Activated T-cell treated with anti-CD3 and anti-CD28 coated beads, Interleukin-2, amount 50 U/mL, for 4 hours (primary cell): Measurements from ENCODE around the gene SLC4A11. TPM values are rescaled to one million over a fixed set of nuclear protein-coding genes. Genes with fewer than 3 reads are reported as not detected.
A peak's percentile ranks its signal among the peaks of the same experiment; 100 is the strongest.

Experiments used
- ATAC-seq, 2 donors: fragments of 200-7000 bp; cut with Tn5 transposase; one replicate each; pipeline ENCODE4 v1.10.0; 2021
- DNase-seq: peaks from one replicate; pipeline ENCODE4 v3.0.0-alpha.2; 2020
- H3K27me3 Mint-ChIP-seq: one replicate; pipeline ENCODE4 v1.8.0; 2021; ENCODE audit warnings: low read depth, mixed read lengths
- H3K36me3 Mint-ChIP-seq: one replicate; pipeline ENCODE4 v1.8.0; 2022; ENCODE audit warnings: mixed read lengths; ENCODE audit not compliant: insufficient read depth
- H3K4me1 Mint-ChIP-seq: one replicate; pipeline ENCODE4 v1.8.0; 2021; ENCODE audit warnings: low read depth, mixed read lengths
- H3K4me3 Mint-ChIP-seq: one replicate; pipeline ENCODE4 v1.8.0; 2021; ENCODE audit warnings: mild to moderate bottlenecking, moderate library complexity, mixed read lengths
- H3K9me3 Mint-ChIP-seq: one replicate; pipeline ENCODE4 v1.8.0; 2021; ENCODE audit warnings: mixed read lengths
- total RNA-seq, 3 donors: library from RNA; stranded (reverse); gene quantifications; one replicate each; pipeline ENCODE4 v1.2.1, GENCODE V29; 2021

SLC4A11 gene
- total RNA-seq, 3 donors from 2014 or later = 1.3 to 3.1 (median 1.4) TPM

- Mint-ChIP-seq H3K9me3 (no peaks in the 10 kb centered on the region), H3K27me3 (peaks cover 5% of the 10 kb centered on the region), H3K4me3 (no peak overlapping the region), H3K4me1 (no peaks in the 10 kb centered on the region), H3K36me3 (peaks cover 22% of the 10 kb centered on the region)
- DNase-seq (no peak), ATAC-seq (no peak)
Observed at GRCh38 chr20:3255728-3256127, 16.7 kb upstream of the SLC4A11 start.

- H3K9me3 Mint-ChIP-seq = no peaks in the 10 kb centered on the region
- H3K4me3 Mint-ChIP-seq = no peak overlapping the region
- ATAC-seq (peak in 1 of 2 donors; percentile 25), DNase-seq (no peak)
- H3K4me1 Mint-ChIP-seq = peaks cover 2% of the 10 kb centered on the region
- H3K36me3 Mint-ChIP-seq = peaks cover 11% of the 10 kb centered on the region
- H3K27me3 Mint-ChIP-seq = peaks cover 25% of the 10 kb centered on the region
Observed at GRCh38 chr20:3251806-3252205, 12.8 kb upstream of the SLC4A11 start.

GRCh38 chr20:3250091-3250504 lies 11.1 kb upstream of the SLC4A11 start:
- H3K4me1 Mint-ChIP-seq = peaks cover 2% of the 10 kb centered on the region
- H3K27me3 Mint-ChIP-seq = peaks cover 31% of the 10 kb centered on the region
- peaks cover 4% of the 10 kb centered on the region for H3K36me3 Mint-ChIP-seq
- no peaks in the 10 kb centered on the region for H3K9me3 Mint-ChIP-seq
- H3K4me3 Mint-ChIP-seq = no peak overlapping the region
- DNase-seq (no peak), ATAC-seq (no peak)

DNA sequence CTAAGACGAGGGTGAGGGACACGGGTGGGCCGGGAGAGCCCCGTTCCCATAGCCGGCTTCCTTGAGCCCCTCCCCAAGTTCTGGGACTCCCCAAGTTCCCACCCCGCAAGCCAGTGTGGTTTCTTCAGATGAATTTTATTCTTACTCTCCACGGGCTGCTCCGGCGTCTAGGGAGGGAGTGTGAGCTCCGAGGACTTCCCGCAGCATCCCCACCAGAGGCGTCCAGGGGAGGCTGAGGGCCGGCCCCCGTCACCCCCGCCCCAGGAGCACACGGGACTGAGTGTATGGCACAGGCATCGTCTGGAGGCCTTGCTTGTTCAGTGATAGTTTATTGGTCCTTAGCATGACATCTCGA lies 10.0 kb upstream of the SLC4A11 start:
- H3K27me3 Mint-ChIP-seq = peaks cover 33% of the 10 kb centered on the region
- peaks cover 2% of the 10 kb centered on the region for H3K4me1 Mint-ChIP-seq
- H3K36me3 Mint-ChIP-seq = no peaks in the 10 kb centered on the region
- no peaks in the 10 kb centered on the region for H3K9me3 Mint-ChIP-seq
- ATAC-seq (peak; percentile 27 to 29), DNase-seq (no peak)
- H3K4me3 Mint-ChIP-seq = peak overlapping the region; percentile 38

- Mint-ChIP-seq H3K9me3 (no peaks in the 10 kb centered on the region), H3K36me3 (no peaks in the 10 kb centered on the region), H3K4me3 (peak overlapping the region; percentile 38), H3K4me1 (peaks cover 2% of the 10 kb centered on the region), H3K27me3 (peaks cover 33% of the 10 kb centered on the region)
- peak; percentile 66 to 71 for ATAC-seq
- DNase-seq = no peak
Observed at GRCh38 chr20:3248167-3248992, 9.4 kb upstream of the SLC4A11 start.

DNA sequence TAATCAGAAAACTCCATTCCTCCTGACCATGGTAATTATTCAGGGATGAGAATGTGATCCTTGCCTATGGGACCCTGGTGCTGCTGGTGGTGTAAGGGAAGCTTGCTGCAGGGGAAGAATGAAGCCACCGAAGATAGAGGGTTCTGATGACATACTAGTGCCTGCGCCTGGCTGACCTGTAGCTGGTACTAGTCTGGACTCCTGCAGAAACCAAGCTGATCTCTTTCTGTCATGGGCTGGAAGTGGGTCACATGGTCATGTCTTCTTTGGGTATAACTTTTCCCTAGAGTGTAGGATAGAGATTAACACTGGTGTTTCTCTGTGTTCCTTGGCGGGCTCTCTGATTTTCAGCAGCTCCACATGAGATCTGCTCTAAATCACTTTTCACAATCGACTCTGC lies 8.6 kb upstream of the SLC4A11 start:
- ATAC-seq = no peak

DNA sequence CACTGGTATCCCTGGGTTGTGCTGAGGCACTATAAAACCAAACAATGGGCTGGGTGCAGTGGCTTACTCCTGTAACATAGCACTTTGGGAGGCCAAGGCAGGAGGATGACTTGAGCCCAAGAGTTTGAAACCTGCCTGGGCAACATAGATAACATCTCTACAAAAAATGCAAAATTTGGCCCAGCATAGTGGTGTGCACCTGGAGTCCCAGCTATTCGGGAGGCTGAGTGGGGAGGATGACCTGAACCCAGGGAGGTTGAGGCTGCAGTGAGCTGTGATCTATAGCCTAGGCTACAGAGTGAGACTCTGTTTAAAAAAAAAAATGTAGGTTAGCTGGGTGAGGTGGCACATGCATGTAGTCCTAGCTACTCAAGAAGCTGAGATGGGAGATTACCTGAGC lies 7.7 kb upstream of the SLC4A11 start:
- no peak for ATAC-seq
- peaks cover 2% of the 10 kb centered on the region for H3K4me1 Mint-ChIP-seq
- no peaks in the 10 kb centered on the region for H3K36me3 Mint-ChIP-seq
- no peak for DNase-seq
- peaks cover 32% of the 10 kb centered on the region for H3K27me3 Mint-ChIP-seq
- H3K9me3 Mint-ChIP-seq = no peaks in the 10 kb centered on the region
- H3K4me3 Mint-ChIP-seq = no peak overlapping the region

More for the DNA sequence above, 8.6 kb upstream of the SLC4A11 start:
- no peaks in the 10 kb centered on the region for H3K36me3 Mint-ChIP-seq
- H3K9me3 Mint-ChIP-seq = no peaks in the 10 kb centered on the region
- no peak for DNase-seq
- H3K4me1 Mint-ChIP-seq = peaks cover 2% of the 10 kb centered on the region
- peaks cover 33% of the 10 kb centered on the region for H3K27me3 Mint-ChIP-seq
- no peak overlapping the region for H3K4me3 Mint-ChIP-seq

DNA sequence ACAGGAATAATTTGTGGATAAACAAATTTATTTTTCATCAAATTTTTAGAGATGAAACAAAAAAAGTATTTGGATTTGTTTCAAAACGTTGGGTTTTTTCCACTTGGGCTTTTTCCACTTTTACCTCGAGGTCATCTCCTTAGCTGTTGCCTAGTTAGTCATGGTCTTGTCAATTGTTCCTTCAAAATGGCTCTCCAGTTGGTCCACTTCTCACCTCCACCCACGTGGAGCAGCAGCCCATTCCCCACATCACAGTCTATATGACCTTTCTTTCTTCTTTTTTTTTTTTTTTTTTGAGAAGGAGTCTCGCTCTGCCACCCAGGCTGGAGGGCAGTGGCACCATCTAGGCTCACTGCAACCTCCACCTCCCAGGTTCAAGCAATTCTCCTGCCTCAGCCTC lies 6.7 kb upstream of the SLC4A11 start:
- H3K27me3 Mint-ChIP-seq = peaks cover 38% of the 10 kb centered on the region

GRCh38 chr20:3245156-3245555 lies 6.2 kb upstream of the SLC4A11 start:
- no peak overlapping the region for H3K4me3 Mint-ChIP-seq
- H3K4me1 Mint-ChIP-seq = peaks cover 2% of the 10 kb centered on the region
- DNase-seq (no peak), ATAC-seq (no peak)
- H3K9me3 Mint-ChIP-seq = no peaks in the 10 kb centered on the region
- H3K27me3 Mint-ChIP-seq = peaks cover 38% of the 10 kb centered on the region
- H3K36me3 Mint-ChIP-seq = no peaks in the 10 kb centered on the region

More for the DNA sequence above, 6.7 kb upstream of the SLC4A11 start:
- H3K4me1 Mint-ChIP-seq = peaks cover 2% of the 10 kb centered on the region
- no peak for DNase-seq
- H3K4me3 Mint-ChIP-seq = no peak overlapping the region
- H3K9me3 Mint-ChIP-seq = no peaks in the 10 kb centered on the region
- no peaks in the 10 kb centered on the region for H3K36me3 Mint-ChIP-seq
- ATAC-seq = no peak

- Mint-ChIP-seq H3K36me3 (no peaks in the 10 kb centered on the region), H3K27me3 (peaks cover 38% of the 10 kb centered on the region), H3K4me3 (no peak overlapping the region), H3K9me3 (no peaks in the 10 kb centered on the region), H3K4me1 (peaks cover 7% of the 10 kb centered on the region)
- DNase-seq = no peak
- ATAC-seq = no peak
Observed at GRCh38 chr20:3244613-3245012, 5.6 kb upstream of the SLC4A11 start.

- Mint-ChIP-seq H3K4me1 (peaks cover 8% of the 10 kb centered on the region), H3K36me3 (no peaks in the 10 kb centered on the region), H3K9me3 (no peaks in the 10 kb centered on the region), H3K27me3 (peaks cover 39% of the 10 kb centered on the region), H3K4me3 (no peak overlapping the region)
- ATAC-seq (no peak), DNase-seq (no peak)
Observed at GRCh38 chr20:3243718-3244358, 4.8 kb upstream of the SLC4A11 start.

DNA sequence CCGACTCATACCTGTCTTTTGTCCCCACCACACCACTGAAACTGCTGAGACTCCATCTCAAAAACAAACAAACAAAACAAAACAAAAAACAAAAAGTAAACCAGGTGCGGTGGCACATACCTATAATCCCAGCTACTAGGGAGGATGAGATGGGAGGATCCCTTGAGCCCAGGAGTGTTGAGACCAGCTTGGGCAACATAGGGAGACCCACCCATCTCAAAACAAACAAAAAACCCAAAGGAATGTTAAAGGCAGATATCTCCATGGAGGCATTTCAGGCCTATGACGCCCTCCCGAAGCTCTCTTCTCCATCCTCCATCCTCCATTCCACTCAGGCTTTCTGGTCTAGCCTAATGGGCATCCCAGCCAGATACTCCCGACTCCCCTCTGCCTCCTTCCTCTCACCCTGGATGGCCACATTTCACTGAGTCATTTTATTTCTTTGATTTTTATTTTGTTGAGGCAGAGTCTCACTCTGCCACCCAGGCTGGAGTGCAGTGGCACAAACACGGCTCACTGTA lies 3.2 kb upstream of the SLC4A11 start:
- Mint-ChIP-seq H3K4me3 (no peak overlapping the region), H3K9me3 (no peaks in the 10 kb centered on the region), H3K36me3 (no peaks in the 10 kb centered on the region), H3K27me3 (peaks cover 39% of the 10 kb centered on the region), H3K4me1 (peaks cover 7% of the 10 kb centered on the region)
- DNase-seq = no peak
- ATAC-seq = no peak

GRCh38 chr20:3240776-3241363 lies 1.9 kb upstream of the SLC4A11 start:
- H3K4me1 Mint-ChIP-seq = peaks cover 7% of the 10 kb centered on the region
- DNase-seq = no peak
- H3K36me3 Mint-ChIP-seq = no peaks in the 10 kb centered on the region
- no peak overlapping the region for H3K4me3 Mint-ChIP-seq
- ATAC-seq = no peak
- H3K27me3 Mint-ChIP-seq = peaks cover 47% of the 10 kb centered on the region
- H3K9me3 Mint-ChIP-seq = no peaks in the 10 kb centered on the region

DNA sequence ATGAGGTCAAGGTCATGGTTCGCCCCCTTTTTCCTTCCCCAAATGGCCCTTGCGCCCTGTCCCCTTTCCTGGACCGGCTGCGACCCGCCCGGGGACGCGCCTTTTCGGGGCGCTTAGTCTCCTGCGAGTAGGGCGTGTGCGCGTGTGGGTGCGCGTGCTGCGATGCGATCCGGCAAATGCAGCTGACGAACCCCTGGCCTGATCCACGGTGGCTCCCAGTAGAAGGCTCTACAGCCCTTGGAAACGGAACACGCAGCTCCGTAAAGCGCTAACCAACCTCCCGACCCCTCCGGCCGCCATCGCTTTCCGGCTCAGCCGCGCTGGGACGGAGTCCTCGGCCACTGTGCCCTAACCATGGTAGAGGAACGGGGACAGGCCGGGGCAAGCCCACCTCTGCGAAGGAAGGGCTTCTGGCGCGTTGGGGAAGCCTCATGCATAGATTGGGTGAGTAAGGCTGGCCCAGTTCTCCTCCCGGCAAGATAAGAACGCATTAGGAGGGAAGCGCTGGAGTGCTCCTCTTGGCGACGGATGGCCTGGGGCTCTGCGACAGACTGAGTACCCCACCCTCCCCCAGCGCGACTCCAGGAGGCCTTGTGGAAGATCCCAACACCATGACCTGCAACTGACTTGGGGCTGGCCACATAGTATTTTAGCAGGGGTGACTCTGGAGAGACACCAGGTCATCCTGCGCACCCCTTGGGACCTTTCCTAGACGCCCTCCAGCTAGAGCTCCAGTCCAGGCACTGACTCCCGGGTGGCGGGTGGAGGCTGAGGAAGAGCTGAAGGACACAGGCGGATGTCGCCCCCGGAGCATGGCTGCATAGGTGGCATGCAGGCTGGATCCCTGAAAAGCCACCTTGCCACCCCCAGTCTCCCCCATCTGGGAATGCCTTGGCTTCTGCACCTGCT lies 1.1 kb upstream of the SLC4A11 start:
- Mint-ChIP-seq H3K4me3 (peak overlapping the region; percentile 84), H3K27me3 (peaks cover 51% of the 10 kb centered on the region), H3K4me1 (peaks cover 7% of the 10 kb centered on the region), H3K36me3 (no peaks in the 10 kb centered on the region), H3K9me3 (no peaks in the 10 kb centered on the region)
- no peak for DNase-seq
- peak; percentile 14 to 17 for ATAC-seq
